ENCODE measurements around the gene FAM3B. TPM values are rescaled to one million over a fixed set of nuclear protein-coding genes. Genes with fewer than 3 reads are reported as not detected.

Gene FAM3B
- polyA plus RNA-seq, 3 donors, result 0.15 TPM; not detected in 2

GRCh38 chr21:41379901-41380300 lies 63.3 kb downstream of the FAM3B start:
- H3K36me3 Mint-ChIP-seq, result peaks cover 91 to 96% of the 10 kb centered on the region in 2 donors

DNA sequence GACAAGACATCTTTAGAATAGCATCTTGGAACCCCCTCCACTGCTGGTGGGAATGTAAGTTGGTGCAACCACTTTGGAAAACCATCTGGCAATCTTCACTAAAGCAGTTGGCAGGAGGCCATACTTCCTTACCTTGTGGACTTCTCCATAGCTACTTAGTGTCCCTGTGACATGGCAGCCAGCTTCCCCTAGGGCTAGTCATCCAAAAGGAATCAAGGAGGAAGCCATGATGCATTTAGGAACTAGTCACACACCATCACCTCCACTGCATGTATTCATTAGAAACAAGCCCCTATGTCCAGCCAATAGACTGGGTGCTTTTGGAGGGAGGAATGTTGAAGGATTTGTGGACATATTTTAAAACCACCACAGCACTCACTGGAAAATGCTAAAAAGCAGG lies 65.1 kb downstream of the FAM3B start:
- H3K36me3 Mint-ChIP-seq, result peaks cover 93 to 100% of the 10 kb centered on the region in 2 donors
- no peak for TF ChIP-seq CTCF (IDR thresholded peaks at IDR 0.05)
- no peaks in the 10 kb centered on the region for H3K27me3 ChIP-seq (ENCODE audit: control insufficient read depth in 2 of 2, insufficient read depth in 2 of 2, low read length in 2 of 2)

More at GRCh38 chr21:41379901-41380300, 63.3 kb downstream of the FAM3B start:
- no peak for DNase-seq
- Histone ChIP-seq H3K27ac (ENCODE audit: low read depth in 1 of 2, low read length in 2 of 2) (no peak overlapping the region), H2AFZ (ENCODE audit: insufficient read depth, low read depth, low read length, poor library complexity, severe bottlenecking) (no peak overlapping the region), H3K4me3 (replicated peaks in 1 of 3; ENCODE audit: low read depth in 2 of 3, low read length in 3 of 3) (no peak overlapping the region), H3K9me3 (replicated peaks in 1 of 2; ENCODE audit: control insufficient read depth in 1 of 2, insufficient read depth in 1 of 2, low read length in 2 of 2) (peaks cover 17 to 21% of the 10 kb centered on the region in 2 donors), H4K20me1 (ENCODE audit: insufficient read depth, low read length) (peaks cover 74% of the 10 kb centered on the region), H3K4me2 (replicated peaks; ENCODE audit: extremely low read depth, low read length, poor library complexity, severe bottlenecking) (no peak overlapping the region), H3K36me3 (replicated peaks in 1 of 2; ENCODE audit: control insufficient read depth in 1 of 2, insufficient read depth in 2 of 2, low read length in 2 of 2) (peaks cover 91 to 100% of the 10 kb centered on the region in 2 donors), H3K27me3 (ENCODE audit: control insufficient read depth in 2 of 2, insufficient read depth in 2 of 2, low read length in 2 of 2) (no peaks in the 10 kb centered on the region), H3K79me2 (ENCODE audit: insufficient read depth, low read length) (no peaks in the 10 kb centered on the region), H3K9ac (ENCODE audit: insufficient read depth, low read length, poor library complexity, severe bottlenecking) (no peak overlapping the region), H3K4me1 (ENCODE audit: control insufficient read depth in 1 of 2, insufficient read depth in 2 of 2, low read length in 2 of 2) (no peaks in the 10 kb centered on the region)
- Mint-ChIP-seq H3K27ac (peak overlapping the region in 1 of 7 donors; percentile 66), H3K4me1 (no peaks in the 10 kb centered on the region), H3K9me3 (peaks cover 10 to 23% (median 19%) of the 10 kb centered on the region in 7 donors), H3K27me3 (ENCODE audit: low read depth in 3 of 3) (no peaks in the 10 kb centered on the region), H3K4me3 (no peak overlapping the region)
- WGBS (ENCODE audit: insufficient coverage), result 97% methylated on average over 10 of the region's 12 CpGs
- intact Hi-C loops (cut with micrococcal nuclease), result loop anchor here in 1 of 2 donors (5.0 kb wide), 1 partner anchor 33 kb away; no protein-coding TSS in a partner anchor
- TF ChIP-seq CTCF (IDR thresholded peaks at IDR 0.05), result no peak

More for the DNA sequence above, 65.1 kb downstream of the FAM3B start:
- Histone ChIP-seq H4K20me1 (ENCODE audit: insufficient read depth, low read length) (peaks cover 62% of the 10 kb centered on the region), H3K4me1 (ENCODE audit: control insufficient read depth in 1 of 2, insufficient read depth in 2 of 2, low read length in 2 of 2) (no peaks in the 10 kb centered on the region), H3K9ac (ENCODE audit: insufficient read depth, low read length, poor library complexity, severe bottlenecking) (no peak overlapping the region), H3K9me3 (replicated peaks in 1 of 2; ENCODE audit: control insufficient read depth in 1 of 2, insufficient read depth in 1 of 2, low read length in 2 of 2) (peaks cover 17 to 21% of the 10 kb centered on the region in 2 donors), H3K27ac (ENCODE audit: low read depth in 1 of 2, low read length in 2 of 2) (no peak overlapping the region), H2AFZ (ENCODE audit: insufficient read depth, low read depth, low read length, poor library complexity, severe bottlenecking) (no peak overlapping the region), H3K79me2 (ENCODE audit: insufficient read depth, low read length) (no peaks in the 10 kb centered on the region), H3K4me3 (replicated peaks in 1 of 3; ENCODE audit: low read depth in 2 of 3, low read length in 3 of 3) (no peak overlapping the region), H3K4me2 (replicated peaks; ENCODE audit: extremely low read depth, low read length, poor library complexity, severe bottlenecking) (no peak overlapping the region), H3K36me3 (replicated peaks in 1 of 2; ENCODE audit: control insufficient read depth in 1 of 2, insufficient read depth in 2 of 2, low read length in 2 of 2) (peaks cover 86 to 100% of the 10 kb centered on the region in 2 donors)
- intact Hi-C loops (cut with micrococcal nuclease), result loop anchor here in 1 of 2 donors (5.0 kb wide), 1 partner anchor 34 kb away; no protein-coding TSS in a partner anchor
- Mint-ChIP-seq H3K4me1 (no peaks in the 10 kb centered on the region), H3K9me3 (peaks cover 10 to 23% (median 19%) of the 10 kb centered on the region in 7 donors), H3K27ac (no peak overlapping the region), H3K27me3 (ENCODE audit: low read depth in 3 of 3) (no peaks in the 10 kb centered on the region), H3K4me3 (no peak overlapping the region)
- no peak for DNase-seq

Measured in CD14-positive monocyte (primary cell).